GM21423 (cell line): Measurements from ENCODE around the gene LBX2.

ENCODE experiments used
- ATAC-seq: cut with Tn5 transposase; IDR thresholded peaks from one replicate; pipeline ENCODE4 v1.9.1; 2021; ENCODE audit warnings: mild to moderate bottlenecking, moderate library complexity; ENCODE audit not compliant: unreplicated experiment

Gene LBX2

DNA sequence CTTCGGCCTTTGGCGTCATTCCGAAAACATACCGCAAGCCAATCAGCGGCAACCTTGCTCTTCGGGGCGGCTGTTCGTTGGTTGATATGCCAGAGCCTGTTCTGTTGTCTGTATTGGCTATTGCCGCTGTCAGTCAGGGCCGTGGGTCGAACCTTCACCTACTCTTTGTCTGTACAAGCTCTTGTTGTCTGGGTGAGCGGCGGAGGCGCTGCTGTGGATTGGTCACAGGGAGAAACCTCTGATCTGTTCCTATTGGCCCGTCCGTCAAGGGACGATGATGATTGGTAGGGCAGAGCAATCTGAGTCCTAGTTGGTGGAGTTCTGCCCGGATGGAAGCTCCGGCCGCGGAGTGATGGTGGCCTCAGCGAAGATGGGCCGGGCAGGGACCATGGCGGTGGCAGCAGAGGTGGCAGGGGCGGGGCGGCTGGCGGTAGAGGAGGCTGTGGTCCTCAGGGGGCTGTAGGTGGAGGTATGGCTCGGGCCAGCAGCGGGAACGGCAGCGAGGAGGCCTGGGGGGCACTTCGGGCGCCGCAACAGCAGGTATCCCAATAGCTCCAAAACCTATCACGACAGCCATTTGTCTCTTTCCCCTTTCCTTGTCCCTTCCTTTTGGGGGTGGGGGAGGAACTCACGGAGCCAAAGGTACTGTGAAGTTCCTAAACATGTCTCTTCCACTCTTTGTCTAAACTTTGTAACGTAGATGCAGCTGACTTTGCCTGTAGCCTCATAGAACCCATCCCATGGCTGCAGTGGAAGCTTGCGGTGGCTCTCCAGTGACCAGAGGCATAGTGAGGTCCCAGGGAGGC is 41.1 kb downstream of the LBX2 start, which contains the start of gene WBP1:
Gene WBP1 (plus strand): TSS at position 307 of the 806 bp plus-strand sequence. CDS start 165 bp downstream, at position 472.
- ATAC-seq, result peak; percentile 82

DNA sequence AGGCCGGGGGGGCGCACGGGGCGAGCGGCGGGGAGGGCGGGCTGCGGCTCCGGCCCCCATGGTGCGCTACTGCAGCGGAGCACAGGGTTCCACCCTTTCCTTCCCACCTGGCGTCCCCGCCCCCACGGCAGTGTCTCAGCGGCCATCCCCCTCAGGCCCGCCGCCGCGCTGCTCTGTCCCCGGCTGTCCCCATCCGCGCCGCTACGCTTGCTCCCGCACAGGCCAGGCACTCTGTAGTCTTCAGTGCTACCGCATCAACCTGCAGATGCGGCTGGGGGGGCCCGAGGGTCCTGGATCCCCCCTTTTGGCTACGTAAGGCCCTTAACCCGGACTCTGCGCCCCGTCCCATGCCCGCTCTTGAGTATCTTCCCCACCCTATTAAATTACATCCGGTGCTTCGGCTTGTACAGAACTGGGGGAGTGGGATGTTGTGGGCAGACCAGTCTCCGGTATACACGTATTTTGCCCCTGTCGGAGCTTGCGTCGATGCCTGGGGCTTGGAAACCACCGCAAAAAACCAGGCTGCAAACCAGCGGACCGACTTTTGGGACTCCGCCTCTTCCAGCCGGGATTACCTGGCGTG is 41.8 kb downstream of the LBX2 start:
- ATAC-seq, result peak; percentile 24

DNA sequence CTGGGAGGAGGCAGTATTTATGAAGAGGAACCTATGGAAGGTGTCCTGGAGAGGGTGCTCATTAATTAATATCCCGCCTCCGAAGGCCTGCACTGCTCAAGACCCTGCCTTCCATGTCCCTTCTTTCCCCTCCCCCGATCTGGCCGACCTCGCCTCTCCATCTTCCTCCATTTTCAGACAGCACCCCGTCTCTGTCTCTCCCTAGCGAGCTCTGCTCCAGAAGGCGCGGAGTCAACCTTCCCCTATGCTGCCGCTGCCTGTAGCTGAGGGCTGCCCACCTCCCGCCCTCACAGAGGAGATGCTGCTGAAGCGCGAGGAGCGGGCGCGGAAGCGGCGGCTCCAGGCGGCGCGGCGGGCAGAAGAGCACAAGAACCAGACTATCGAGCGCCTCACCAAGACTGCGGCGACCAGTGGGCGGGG is 42.3 kb downstream of the LBX2 start:
- ATAC-seq, result no peak

DNA sequence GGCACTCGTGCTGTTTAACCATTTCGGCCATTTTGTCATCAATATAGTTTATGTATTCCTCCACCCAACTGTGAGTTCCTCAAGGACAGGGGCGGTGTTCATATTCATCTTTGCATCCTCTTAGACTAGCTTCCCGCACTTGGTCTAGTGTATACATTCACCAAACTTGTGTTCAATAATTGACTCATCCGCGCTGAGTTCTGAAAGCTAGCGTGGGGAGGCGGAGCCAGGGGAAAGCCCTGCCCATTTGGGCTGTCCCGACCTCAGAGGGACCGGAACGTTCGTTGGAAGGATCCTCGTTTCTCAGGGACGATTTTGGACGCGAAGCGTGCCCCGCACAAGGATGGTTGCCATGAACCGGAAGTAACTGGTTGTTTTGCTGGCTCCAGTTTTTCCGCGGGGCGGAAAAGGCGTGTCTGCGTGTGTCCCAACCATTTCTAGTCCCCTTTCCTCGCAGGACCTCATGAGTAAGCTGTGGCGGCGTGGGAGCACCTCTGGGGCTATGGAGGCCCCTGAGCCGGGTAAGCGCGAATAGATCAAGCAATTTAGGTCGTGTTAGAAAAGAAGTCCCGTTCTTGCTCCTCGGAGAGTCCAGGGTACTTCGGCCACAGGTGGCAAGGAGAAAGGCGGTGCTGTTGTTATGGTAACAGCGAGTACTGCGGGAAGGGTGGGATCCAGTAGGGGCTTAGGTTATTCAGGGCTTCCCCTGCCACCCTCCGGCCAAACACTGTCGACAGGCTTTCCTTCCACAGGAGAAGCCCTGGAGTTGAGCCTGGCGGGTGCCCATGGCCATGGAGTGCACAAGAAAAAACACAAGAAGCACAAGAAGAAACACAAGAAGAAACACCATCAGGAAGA is 44.5 kb downstream of the LBX2 start, which contains the start of gene INO80B:
Gene INO80B (plus strand): TSS at position 434 of the 858 bp plus-strand sequence. CDS start 30 bp downstream, at position 464.
- peak; percentile 42 for ATAC-seq

DNA sequence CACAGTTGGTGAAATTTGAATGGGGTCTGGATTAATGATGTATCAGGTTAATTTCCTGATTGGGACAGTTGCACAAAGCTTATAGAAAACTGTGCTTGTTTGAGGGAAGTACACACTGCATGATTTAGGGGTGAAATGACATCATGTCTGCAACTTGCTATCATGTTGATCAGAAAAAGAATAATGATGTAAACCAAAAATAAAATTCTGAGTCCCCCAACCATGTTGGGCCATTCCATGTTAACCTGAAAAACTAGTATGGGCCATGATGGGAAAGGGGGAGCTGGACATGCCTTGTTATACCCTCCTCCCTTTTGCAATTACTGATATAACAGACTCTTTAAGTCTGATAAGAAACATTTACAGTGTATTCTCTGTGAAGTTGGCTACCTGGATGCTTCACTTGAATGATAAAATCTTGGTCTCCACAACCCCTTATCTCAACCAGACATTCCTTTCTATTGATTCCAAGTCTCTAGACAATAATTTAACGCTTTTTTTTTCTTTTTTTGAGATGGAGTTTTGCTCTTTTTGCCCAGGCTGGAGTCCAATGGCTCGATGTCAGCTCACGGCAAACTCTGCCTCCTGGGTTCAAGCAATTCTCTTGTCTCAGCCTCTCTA is 48.7 kb downstream of the LBX2 start:
- no peak for ATAC-seq

DNA sequence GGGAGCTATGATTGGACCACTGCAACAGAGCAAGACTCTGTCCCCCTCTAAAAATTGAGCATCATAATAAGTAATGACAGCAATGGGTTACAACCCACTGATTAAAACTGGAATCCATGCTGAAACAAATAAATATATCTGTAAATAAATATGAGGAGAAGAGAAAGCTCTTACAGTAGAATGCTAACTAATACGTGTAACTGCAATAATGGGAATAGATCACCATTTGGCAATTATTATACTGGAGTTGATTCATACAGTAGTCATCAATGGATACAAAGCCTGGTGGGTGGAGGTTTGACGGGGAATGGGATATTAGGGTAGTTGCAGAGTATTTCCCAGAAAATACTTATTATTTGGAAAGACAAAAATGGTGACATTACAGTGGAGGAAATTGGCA is 50.6 kb downstream of the LBX2 start:
- ATAC-seq, result no peak
